Measurements from ENCODE around the gene ACAT2. TPM values are rescaled to one million over a fixed set of nuclear protein-coding genes. Genes with fewer than 3 reads are reported as not detected.
"Not testable (repeated sequence)": the region's sequence is repeated elsewhere in the genome, so short reads cannot be mapped to it uniquely, and the experiment has no call there.

Gene ACAT2
- total RNA-seq, 1 donor: 22.1 TPM

GRCh38 chr6:159815410-159815809 is 53.6 kb downstream of the ACAT2 start:
- no peak overlapping the region for H3K4me3 ChIP-seq (ENCODE audit: low read depth, low read length)
- no peak for DNase-seq (ENCODE audit: low read depth)
- TF ChIP-seq CTCF (IDR thresholded peaks at IDR 0.05; ENCODE audit: insufficient read depth, low read length): no peak

DNA sequence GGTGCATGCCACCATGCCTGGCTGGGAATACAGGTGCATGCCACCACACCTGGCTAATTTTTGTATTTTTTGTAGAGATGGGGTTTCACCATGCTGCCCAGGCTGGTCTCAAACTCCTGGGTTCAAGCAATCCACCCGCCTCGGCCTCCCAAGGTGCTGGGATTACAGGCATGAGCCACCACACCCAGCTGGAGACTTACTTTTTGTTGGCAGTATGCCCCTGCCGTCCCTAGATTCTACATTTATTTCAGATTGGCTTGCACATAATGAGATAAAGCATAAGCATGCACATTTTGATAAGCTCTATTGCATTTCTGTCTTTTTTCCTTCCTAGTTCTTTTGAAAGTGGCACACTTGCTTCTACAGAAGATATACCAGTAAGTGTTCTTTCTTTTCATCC is 54.9 kb downstream of the ACAT2 start:
- not testable (repeated sequence) for H3K4me3 ChIP-seq (ENCODE audit: low read depth, low read length); DNase-seq (ENCODE audit: low read depth)

GRCh38 chr6:159817951-159818739 is 56.3 kb downstream of the ACAT2 start:
- no peak overlapping the region for H3K4me3 ChIP-seq (ENCODE audit: low read depth, low read length)
- TF ChIP-seq CTCF (IDR thresholded peaks at IDR 0.05; ENCODE audit: insufficient read depth, low read length): no peak
- DNase-seq (ENCODE audit: low read depth): no peak

GRCh38 chr6:159819098-159819497 is 57.3 kb downstream of the ACAT2 start:
- DNase-seq (ENCODE audit: low read depth): no peak
- TF ChIP-seq CTCF (IDR thresholded peaks at IDR 0.05; ENCODE audit: insufficient read depth, low read length): no peak
- no peak overlapping the region for H3K4me3 ChIP-seq (ENCODE audit: low read depth, low read length)

DNA sequence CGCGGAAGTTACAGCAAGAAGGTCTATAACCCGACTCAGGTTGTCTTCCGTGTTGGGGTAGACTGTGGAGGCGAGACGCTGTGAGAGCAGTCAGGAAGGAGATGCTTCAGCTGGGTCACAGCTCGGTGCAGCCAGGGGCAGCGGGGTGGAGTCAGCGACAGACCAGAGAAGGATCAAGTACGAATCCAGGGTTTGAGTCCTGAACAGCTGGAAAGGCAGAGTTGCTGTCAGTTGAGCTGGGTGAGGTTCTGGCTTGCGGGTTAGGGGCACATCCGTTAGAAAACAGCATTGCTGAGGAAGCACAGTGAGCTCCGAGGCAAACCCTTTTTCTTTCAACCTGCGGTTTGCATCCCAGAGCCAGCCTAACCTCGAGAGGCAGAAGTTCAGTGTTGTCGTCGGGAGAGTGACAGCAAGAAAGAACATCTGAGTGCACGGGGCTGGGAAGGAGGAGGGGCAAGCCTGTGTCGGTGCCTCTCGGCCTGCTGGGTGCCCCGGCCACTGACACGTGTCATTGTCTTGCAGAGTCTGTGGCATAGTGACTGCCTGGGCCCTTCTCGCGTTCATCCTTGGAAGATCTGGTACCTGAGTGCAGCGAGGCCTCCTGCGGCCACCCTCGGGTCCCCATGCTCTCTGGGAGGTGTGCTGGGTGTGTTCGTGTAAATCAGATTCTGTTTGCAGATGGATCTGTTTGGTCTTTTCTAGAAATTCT is 58.2 kb downstream of the ACAT2 start:
- no peak for DNase-seq (ENCODE audit: low read depth)
- no peak for TF ChIP-seq CTCF (IDR thresholded peaks at IDR 0.05; ENCODE audit: insufficient read depth, low read length)
- no peak overlapping the region for H3K4me3 ChIP-seq (ENCODE audit: low read depth, low read length)

- TF ChIP-seq CTCF (IDR thresholded peaks at IDR 0.05; ENCODE audit: insufficient read depth, low read length): no peak
Measured at GRCh38 chr6:159821122-159821521, 59.3 kb downstream of the ACAT2 start.

DNA sequence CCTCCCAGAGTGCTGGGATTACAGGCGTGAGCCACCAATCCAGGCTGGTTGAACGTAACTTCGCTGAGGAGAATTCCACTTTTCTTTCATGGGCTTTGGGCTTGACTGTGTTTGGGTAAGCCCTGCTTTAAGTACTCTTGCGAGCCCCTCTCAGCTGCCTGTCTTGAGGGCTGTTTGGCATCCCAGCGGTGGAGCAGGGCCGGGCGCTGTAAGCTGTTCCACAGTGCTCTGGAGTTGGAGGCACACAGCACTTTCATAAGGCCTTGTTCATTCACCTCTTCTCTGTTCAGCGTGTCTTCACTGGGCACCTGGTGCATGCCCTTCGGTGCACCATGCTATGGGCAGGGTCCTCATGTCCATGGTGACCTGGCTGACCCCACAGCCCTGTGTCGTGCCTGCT is 59.9 kb downstream of the ACAT2 start:
- no peak overlapping the region for H3K4me3 ChIP-seq (ENCODE audit: low read depth, low read length)
- no peak for DNase-seq (ENCODE audit: low read depth)
- TF ChIP-seq CTCF (IDR thresholded peaks at IDR 0.05; ENCODE audit: insufficient read depth, low read length): no peak

More at GRCh38 chr6:159821122-159821521, 59.3 kb downstream of the ACAT2 start:
- H3K4me3 ChIP-seq (ENCODE audit: low read depth, low read length): no peak overlapping the region
- no peak for DNase-seq (ENCODE audit: low read depth)

All from fibroblast of the aortic adventitia (primary cell).